ENCODE data around the gene CYP17A1. TPM values are rescaled to one million over a fixed set of nuclear protein-coding genes. Genes with fewer than 3 reads are reported as not detected.

The CYP17A1 gene
- 1 to 10 TPM in 5 of 6 donors, not detected in 1; 1.2 to 6.3 (median 2.1) TPM for total RNA-seq

GRCh38 chr10:102837230-102837721 is at the start of gene CYP17A1:
Gene CYP17A1, minus strand, starts transcription at chr10:102837413. Its CDS starts 52 bp downstream, at chr10:102837361.
- H3K9me3 ChIP-seq = peaks cover 0 to 7% (median 5%) of the 10 kb centered on the region in 4 donors
- DNase-seq = peak in 1 of 2 donors; percentile 59
- H3K27ac ChIP-seq = no peak within 1 kb of the TSS
- H3K4me3 ChIP-seq = no peak within 1 kb of the TSS
- H3K4me1 ChIP-seq = peaks cover 0 to 18% (median 8%) of the 10 kb centered on the region in 4 donors
- TF ChIP-seq POLR2AphosphoS5 (IDR thresholded peaks at IDR 0.05) = no peak
- TF ChIP-seq POLR2A (IDR thresholded peaks at IDR 0.05) = no peak
- TF ChIP-seq EP300 (IDR thresholded peaks at IDR 0.05) = no peak
- TF ChIP-seq CTCF (IDR thresholded peaks at IDR 0.05) = no peak
- H3K27me3 ChIP-seq = no peaks in the 10 kb centered on the region
- 41 to 55% methylated on average over 4 to 5 of the region's 5 CpGs for WGBS, 2 donors
- peak in 1 of 2 donors; percentile 73 for ATAC-seq (ENCODE audit: low FRiP score in 2 of 2)
- no peaks in the 10 kb centered on the region for H3K36me3 ChIP-seq

- Histone ChIP-seq H3K9me3 (no peaks in the 10 kb centered on the region), H3K4me3 (no peak overlapping the region), H3K27ac (no peak overlapping the region), H3K36me3 (peaks cover 0 to 3% (median 0%) of the 10 kb centered on the region in 4 donors), H3K27me3 (no peaks in the 10 kb centered on the region), H3K4me1 (no peaks in the 10 kb centered on the region)
- 88 to 89% methylated on average over 2 of the region's 2 CpGs for WGBS, 2 donors
- DNase-seq (no peak), ATAC-seq (ENCODE audit: low FRiP score in 2 of 2) (no peak)
- TF ChIP-seq CTCF (IDR thresholded peaks at IDR 0.05) (no peak), POLR2A (IDR thresholded peaks at IDR 0.05) (no peak), EP300 (IDR thresholded peaks at IDR 0.05) (no peak), POLR2AphosphoS5 (IDR thresholded peaks at IDR 0.05) (no peak)
These were observed 43.0 kb upstream of the CYP17A1 start for GRCh38 chr10:102880256-102880655.

GRCh38 chr10:102878629-102879028 is 41.4 kb upstream of the CYP17A1 start:
- no peak for ATAC-seq (ENCODE audit: low FRiP score in 2 of 2)

GRCh38 chr10:102876747-102877153 is 39.5 kb upstream of the CYP17A1 start:
- H3K27ac ChIP-seq = no peak overlapping the region
- 87 to 93% methylated on average over 2 of the region's 2 CpGs for WGBS, 2 donors
- H3K36me3 ChIP-seq = peaks cover 0 to 3% (median 0%) of the 10 kb centered on the region in 4 donors
- no peak overlapping the region for H3K4me3 ChIP-seq
- ATAC-seq (ENCODE audit: low FRiP score in 2 of 2) = no peak
- no peaks in the 10 kb centered on the region for H3K27me3 ChIP-seq
- H3K9me3 ChIP-seq = no peaks in the 10 kb centered on the region
- H3K4me1 ChIP-seq = no peaks in the 10 kb centered on the region
- TF ChIP-seq EP300 (IDR thresholded peaks at IDR 0.05) (no peak), CTCF (IDR thresholded peaks at IDR 0.05) (no peak), POLR2AphosphoS5 (IDR thresholded peaks at IDR 0.05) (no peak), POLR2A (IDR thresholded peaks at IDR 0.05) (no peak)
- DNase-seq = no peak

More at GRCh38 chr10:102878629-102879028, 41.4 kb upstream of the CYP17A1 start:
- H3K27me3 ChIP-seq = no peaks in the 10 kb centered on the region
- peaks cover 0 to 3% (median 0%) of the 10 kb centered on the region in 4 donors for H3K36me3 ChIP-seq
- H3K4me3 ChIP-seq = no peak overlapping the region
- WGBS, 2 donors = 78 to 79% methylated on average over 4 of the region's 4 CpGs
- no peak for TF ChIP-seq CTCF (IDR thresholded peaks at IDR 0.05)
- TF ChIP-seq POLR2A (IDR thresholded peaks at IDR 0.05) = no peak
- no peak for TF ChIP-seq EP300 (IDR thresholded peaks at IDR 0.05)
- no peak for TF ChIP-seq POLR2AphosphoS5 (IDR thresholded peaks at IDR 0.05)
- no peaks in the 10 kb centered on the region for H3K9me3 ChIP-seq
- H3K4me1 ChIP-seq = no peaks in the 10 kb centered on the region
- no peak for DNase-seq
- no peak overlapping the region for H3K27ac ChIP-seq

GRCh38 chr10:102872163-102872562 is 35.0 kb upstream of the CYP17A1 start:
- Histone ChIP-seq H3K9me3 (no peaks in the 10 kb centered on the region), H3K4me3 (no peak overlapping the region), H3K36me3 (no peaks in the 10 kb centered on the region), H3K27ac (no peak overlapping the region), H3K4me1 (peaks cover 4 to 15% (median 11%) of the 10 kb centered on the region in 4 donors), H3K27me3 (no peaks in the 10 kb centered on the region)
- no peak for ATAC-seq (ENCODE audit: low FRiP score in 2 of 2)
- no peak for TF ChIP-seq CTCF (IDR thresholded peaks at IDR 0.05)
- no peak for TF ChIP-seq POLR2AphosphoS5 (IDR thresholded peaks at IDR 0.05)
- TF ChIP-seq POLR2A (IDR thresholded peaks at IDR 0.05) = no peak
- TF ChIP-seq EP300 (IDR thresholded peaks at IDR 0.05) = no peak
- DNase-seq = no peak
- WGBS, 2 donors = 90% methylated on average over 4 of the region's 4 CpGs
